ENCODE data around the gene DNM1L. TPM values are rescaled to one million over a fixed set of nuclear protein-coding genes. Genes with fewer than 3 reads are reported as not detected.
"Not testable (repeated sequence)": the region's sequence is repeated elsewhere in the genome, so short reads cannot be mapped to it uniquely, and the experiment has no call there.

DNM1L gene
- total RNA-seq, 1 donor from 2014 or later: 92.1 TPM

DNA sequence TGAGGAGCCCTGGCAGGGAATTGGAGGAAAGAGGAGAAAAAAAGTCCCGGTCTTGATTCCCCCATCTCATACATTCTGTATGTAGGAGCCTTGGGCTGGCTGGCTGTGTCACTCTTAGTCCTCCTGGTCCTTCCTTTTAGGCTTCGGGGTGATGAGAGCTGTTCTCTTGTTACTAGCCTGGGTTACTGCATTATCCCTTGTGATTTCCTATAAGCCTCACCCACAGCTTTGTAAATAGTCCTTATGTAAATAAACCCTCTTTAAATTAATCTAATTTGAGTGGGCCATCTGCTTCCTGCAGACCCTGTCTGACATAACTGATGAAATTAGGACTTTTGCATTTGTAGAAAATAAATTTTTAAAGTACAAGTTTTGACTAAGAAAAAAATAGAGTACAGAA is 19.2 kb downstream of the DNM1L start:
- H4K20me1 ChIP-seq (ENCODE audit: insufficient read depth, low read length): peaks cover 33% of the 10 kb centered on the region
- peaks cover 13% of the 10 kb centered on the region for H3K36me3 Mint-ChIP-seq (ENCODE audit: low read depth, unreplicated experiment)
- H3K9me3 ChIP-seq (ENCODE audit: insufficient read depth, low read depth, low read length): no peaks in the 10 kb centered on the region
- peaks cover 3% of the 10 kb centered on the region for H3K36me3 ChIP-seq (ENCODE audit: insufficient read depth, low read length)
- no peak overlapping the region for H3K4me3 ChIP-seq (ENCODE audit: insufficient read depth, low read depth, low read length)
- H3K27ac ChIP-seq (ENCODE audit: low read depth, low read length): no peak overlapping the region
- TF ChIP-seq CTCF (IDR thresholded peaks at IDR 0.05; ENCODE audit: insufficient read depth, low read depth, low read length): no peak
- no peak for TF ChIP-seq EZH2 (IDR thresholded peaks at IDR 0.05; ENCODE audit: insufficient read depth, low read length)
- no peak overlapping the region for H3K9ac ChIP-seq (ENCODE audit: low read length)
- H3K27ac Mint-ChIP-seq (ENCODE audit: unreplicated experiment): no peak overlapping the region
- H3K27me3 Mint-ChIP-seq (ENCODE audit: low read depth, unreplicated experiment): no peaks in the 10 kb centered on the region
- H3K4me3 Mint-ChIP-seq (ENCODE audit: unreplicated experiment): no peak overlapping the region
- peaks cover 73% of the 10 kb centered on the region for H3K79me2 ChIP-seq (ENCODE audit: insufficient read depth, low read length)
- no peak overlapping the region for H3K4me2 ChIP-seq (ENCODE audit: low read length)
- H3K9me3 Mint-ChIP-seq (ENCODE audit: unreplicated experiment): no peaks in the 10 kb centered on the region
- no peak overlapping the region for H2AFZ ChIP-seq (ENCODE audit: low read depth, low read length)
- H3K4me1 Mint-ChIP-seq (ENCODE audit: low read depth, unreplicated experiment): peaks cover 14% of the 10 kb centered on the region
- no peaks in the 10 kb centered on the region for H3K27me3 ChIP-seq (ENCODE audit: insufficient read depth, low read length)
- DNase-seq (ENCODE audit: low read depth) (no peak), FAIRE-seq (no peak)
- no peaks in the 10 kb centered on the region for H3K4me1 ChIP-seq (ENCODE audit: insufficient read depth, low read length)

DNA sequence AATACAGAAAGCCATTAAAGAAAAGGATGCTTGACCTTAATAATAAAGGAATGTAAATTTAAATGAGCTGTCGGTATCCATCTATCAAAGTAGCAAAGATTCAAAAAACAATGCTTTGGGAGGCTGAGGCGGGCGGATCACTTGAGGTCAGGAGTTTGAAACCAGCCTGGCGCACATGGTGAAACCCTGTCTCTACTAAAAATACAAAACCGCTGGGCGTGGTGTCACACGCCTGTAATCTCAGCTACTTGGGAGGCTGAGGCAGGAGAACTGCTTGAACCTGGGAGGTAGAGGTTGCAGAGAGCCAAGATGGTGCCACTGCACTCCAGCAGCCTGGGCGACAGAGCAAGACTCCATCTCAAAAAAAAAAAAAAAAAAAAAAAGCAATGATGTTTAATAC is 20.3 kb downstream of the DNM1L start:
- not testable (repeated sequence) for H3K4me1 ChIP-seq (ENCODE audit: insufficient read depth, low read length); H3K36me3 Mint-ChIP-seq (ENCODE audit: low read depth, unreplicated experiment); H3K27me3 ChIP-seq (ENCODE audit: insufficient read depth, low read length); H3K36me3 ChIP-seq (ENCODE audit: insufficient read depth, low read length); H3K9ac ChIP-seq (ENCODE audit: low read length); FAIRE-seq; DNase-seq (ENCODE audit: low read depth); H3K27me3 Mint-ChIP-seq (ENCODE audit: low read depth, unreplicated experiment); H3K9me3 Mint-ChIP-seq (ENCODE audit: unreplicated experiment); H3K4me2 ChIP-seq (ENCODE audit: low read length); H3K4me3 Mint-ChIP-seq (ENCODE audit: unreplicated experiment); H3K27ac Mint-ChIP-seq (ENCODE audit: unreplicated experiment); H3K4me3 ChIP-seq (ENCODE audit: insufficient read depth, low read depth, low read length); H3K27ac ChIP-seq (ENCODE audit: low read depth, low read length); H3K9me3 ChIP-seq (ENCODE audit: insufficient read depth, low read depth, low read length); H2AFZ ChIP-seq (ENCODE audit: low read depth, low read length)
- H3K79me2 ChIP-seq (ENCODE audit: insufficient read depth, low read length): peaks cover 67% of the 10 kb centered on the region
- H3K4me1 Mint-ChIP-seq (ENCODE audit: low read depth, unreplicated experiment): peaks cover 14% of the 10 kb centered on the region
- peaks cover 23% of the 10 kb centered on the region for H4K20me1 ChIP-seq (ENCODE audit: insufficient read depth, low read length)

DNA sequence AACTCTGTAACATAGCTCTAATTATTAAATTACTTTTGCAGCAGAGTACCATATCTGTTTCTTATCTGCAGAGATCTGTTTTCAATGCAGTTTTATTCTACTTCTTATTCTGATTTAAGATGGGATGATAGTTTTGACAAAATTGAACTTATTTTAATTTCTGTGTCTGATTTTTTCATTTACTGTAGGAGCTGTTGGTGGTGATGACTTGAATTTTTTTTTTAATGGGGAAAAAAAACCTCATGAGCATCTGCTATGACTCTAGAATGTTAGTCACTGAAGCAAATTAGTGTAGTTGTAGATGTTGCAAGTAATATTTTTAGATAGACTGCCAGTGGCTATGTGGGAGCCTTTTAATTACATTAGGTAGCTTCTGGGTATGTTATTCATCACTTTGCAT is 23.4 kb downstream of the DNM1L start:
- no peaks in the 10 kb centered on the region for H3K9me3 Mint-ChIP-seq (ENCODE audit: unreplicated experiment)

More for the DNA sequence above, 23.4 kb downstream of the DNM1L start:
- DNase-seq (ENCODE audit: low read depth) (no peak), FAIRE-seq (no peak)
- Mint-ChIP-seq H3K27me3 (ENCODE audit: low read depth, unreplicated experiment) (no peaks in the 10 kb centered on the region), H3K27ac (ENCODE audit: unreplicated experiment) (no peak overlapping the region), H3K4me1 (ENCODE audit: low read depth, unreplicated experiment) (peaks cover 10% of the 10 kb centered on the region), H3K4me3 (ENCODE audit: unreplicated experiment) (no peak overlapping the region), H3K36me3 (ENCODE audit: low read depth, unreplicated experiment) (no peaks in the 10 kb centered on the region)
- Histone ChIP-seq H3K36me3 (ENCODE audit: insufficient read depth, low read length) (peaks cover 3% of the 10 kb centered on the region), H3K4me3 (ENCODE audit: insufficient read depth, low read depth, low read length) (no peak overlapping the region), H3K9ac (ENCODE audit: low read length) (no peak overlapping the region), H3K4me2 (ENCODE audit: low read length) (no peak overlapping the region), H3K79me2 (ENCODE audit: insufficient read depth, low read length) (peaks cover 43% of the 10 kb centered on the region), H3K9me3 (ENCODE audit: insufficient read depth, low read depth, low read length) (no peaks in the 10 kb centered on the region), H2AFZ (ENCODE audit: low read depth, low read length) (no peak overlapping the region), H3K27me3 (ENCODE audit: insufficient read depth, low read length) (no peaks in the 10 kb centered on the region), H3K27ac (ENCODE audit: low read depth, low read length) (no peak overlapping the region), H4K20me1 (ENCODE audit: insufficient read depth, low read length) (peaks cover 12% of the 10 kb centered on the region), H3K4me1 (ENCODE audit: insufficient read depth, low read length) (no peaks in the 10 kb centered on the region)
- TF ChIP-seq EZH2 (IDR thresholded peaks at IDR 0.05; ENCODE audit: insufficient read depth, low read length): no peak
- no peak for TF ChIP-seq CTCF (IDR thresholded peaks at IDR 0.05; ENCODE audit: insufficient read depth, low read depth, low read length)

Data from astrocyte (in vitro differentiated cells and primary cell).